ENCODE measurements around the gene DAPK2. TPM values are rescaled to one million over a fixed set of nuclear protein-coding genes. Genes with fewer than 3 reads are reported as not detected.

Gene DAPK2
- total RNA-seq, 4 donors from 2014 or later, result 12.0 to 49.8 (median 25.6) TPM

DNA sequence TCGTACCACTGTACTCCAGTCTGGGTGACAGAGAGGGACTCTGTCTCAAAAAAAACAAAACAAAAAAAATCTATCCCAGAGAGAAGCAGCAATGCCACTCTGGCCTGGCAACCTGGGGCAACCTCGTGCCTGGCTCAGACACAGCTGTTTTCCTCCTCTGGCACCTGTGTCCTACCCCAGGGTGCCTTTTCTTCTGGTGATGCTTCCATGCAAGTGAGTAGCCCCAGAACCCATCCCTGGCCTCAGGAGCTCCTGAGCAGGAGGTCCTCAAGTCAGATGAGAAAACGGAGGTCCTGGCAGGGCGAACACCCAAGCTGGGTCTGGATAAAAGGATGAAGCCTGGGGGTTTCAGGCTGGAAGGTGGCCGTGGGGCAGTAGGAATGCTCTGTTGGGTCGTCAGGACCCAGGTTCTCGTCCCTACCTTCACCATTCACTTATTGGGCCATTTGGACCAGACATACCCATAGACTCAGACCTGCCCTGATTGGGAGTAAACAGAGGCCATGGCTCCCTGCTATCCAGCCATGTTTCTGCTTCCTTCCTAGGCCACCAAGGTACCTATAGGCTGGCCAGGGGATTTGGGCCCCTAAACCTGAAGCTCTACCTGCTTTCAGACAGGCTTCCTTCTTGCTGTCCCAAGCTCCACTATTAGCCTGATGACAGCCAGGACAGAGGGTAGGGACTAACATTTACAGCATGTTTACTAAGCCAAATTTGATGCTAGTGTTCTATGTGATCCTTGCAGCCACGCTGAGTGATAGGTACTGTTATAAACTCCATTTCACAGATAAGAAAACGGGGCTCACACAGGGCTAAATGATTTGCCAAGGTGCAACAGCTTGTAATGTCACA is 102.2 kb downstream of the DAPK2 start:
- TF ChIP-seq, protein P1, sequence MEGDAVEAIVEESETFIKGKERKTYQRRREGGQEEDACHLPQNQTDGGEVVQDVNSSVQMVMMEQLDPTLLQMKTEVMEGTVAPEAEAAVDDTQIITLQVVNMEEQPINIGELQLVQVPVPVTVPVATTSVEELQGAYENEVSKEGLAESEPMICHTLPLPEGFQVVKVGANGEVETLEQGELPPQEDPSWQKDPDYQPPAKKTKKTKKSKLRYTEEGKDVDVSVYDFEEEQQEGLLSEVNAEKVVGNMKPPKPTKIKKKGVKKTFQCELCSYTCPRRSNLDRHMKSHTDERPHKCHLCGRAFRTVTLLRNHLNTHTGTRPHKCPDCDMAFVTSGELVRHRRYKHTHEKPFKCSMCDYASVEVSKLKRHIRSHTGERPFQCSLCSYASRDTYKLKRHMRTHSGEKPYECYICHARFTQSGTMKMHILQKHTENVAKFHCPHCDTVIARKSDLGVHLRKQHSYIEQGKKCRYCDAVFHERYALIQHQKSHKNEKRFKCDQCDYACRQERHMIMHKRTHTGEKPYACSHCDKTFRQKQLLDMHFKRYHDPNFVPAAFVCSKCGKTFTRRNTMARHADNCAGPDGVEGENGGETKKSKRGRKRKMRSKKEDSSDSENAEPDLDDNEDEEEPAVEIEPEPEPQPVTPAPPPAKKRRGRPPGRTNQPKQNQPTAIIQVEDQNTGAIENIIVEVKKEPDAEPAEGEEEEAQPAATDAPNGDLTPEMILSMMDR (IDR thresholded peaks at IDR 0.05), result no peak
- ATAC-seq (ENCODE audit: low FRiP score), result no peak
- no peak for DNase-seq (ENCODE audit: low spot score)

DNA sequence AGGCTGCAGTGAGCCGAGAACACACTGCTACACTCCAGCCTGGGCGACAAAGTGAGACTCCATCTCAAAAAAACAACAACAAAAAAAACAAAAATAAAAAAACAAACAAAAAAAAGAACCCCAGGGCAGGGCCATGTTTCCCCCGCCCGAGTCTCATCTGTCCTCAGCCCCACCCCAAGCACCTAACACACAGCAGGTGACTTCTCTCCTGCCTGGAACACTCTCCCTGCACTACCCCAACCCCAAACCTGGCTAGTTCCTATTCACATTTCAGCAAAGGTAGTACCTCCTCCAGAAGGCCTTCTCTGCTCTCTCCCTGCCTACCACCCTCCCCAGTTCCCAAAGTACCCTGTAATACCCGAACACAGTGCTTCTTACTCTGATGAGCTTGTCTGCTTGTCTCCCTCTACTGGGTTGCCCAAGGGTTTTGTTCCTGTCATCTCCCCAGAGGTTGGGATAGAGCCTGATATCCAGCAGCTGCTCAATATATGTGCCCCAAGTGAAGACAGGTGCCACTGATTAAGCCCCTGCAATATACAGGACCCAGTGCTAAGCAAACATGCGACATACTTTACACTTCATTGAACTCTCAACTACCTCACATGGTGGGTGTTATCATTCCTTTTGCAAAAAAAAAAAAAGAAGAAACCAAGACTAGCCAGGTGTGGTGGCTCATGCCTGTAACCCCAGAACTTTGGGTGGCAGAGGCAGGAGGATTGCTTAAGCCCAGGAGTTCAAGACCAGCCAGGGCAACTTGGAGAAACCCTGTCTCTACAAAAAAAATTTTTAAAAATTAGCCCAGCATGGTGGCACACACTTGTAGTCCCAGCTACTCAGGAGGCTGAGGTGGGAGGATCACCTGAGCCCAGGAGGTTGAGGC is 103.6 kb downstream of the DAPK2 start:
- ATAC-seq (ENCODE audit: low FRiP score) (no peak), DNase-seq (ENCODE audit: low spot score) (no peak)
- TF ChIP-seq, protein P1 (IDR thresholded peaks at IDR 0.05), result no peak

DNA sequence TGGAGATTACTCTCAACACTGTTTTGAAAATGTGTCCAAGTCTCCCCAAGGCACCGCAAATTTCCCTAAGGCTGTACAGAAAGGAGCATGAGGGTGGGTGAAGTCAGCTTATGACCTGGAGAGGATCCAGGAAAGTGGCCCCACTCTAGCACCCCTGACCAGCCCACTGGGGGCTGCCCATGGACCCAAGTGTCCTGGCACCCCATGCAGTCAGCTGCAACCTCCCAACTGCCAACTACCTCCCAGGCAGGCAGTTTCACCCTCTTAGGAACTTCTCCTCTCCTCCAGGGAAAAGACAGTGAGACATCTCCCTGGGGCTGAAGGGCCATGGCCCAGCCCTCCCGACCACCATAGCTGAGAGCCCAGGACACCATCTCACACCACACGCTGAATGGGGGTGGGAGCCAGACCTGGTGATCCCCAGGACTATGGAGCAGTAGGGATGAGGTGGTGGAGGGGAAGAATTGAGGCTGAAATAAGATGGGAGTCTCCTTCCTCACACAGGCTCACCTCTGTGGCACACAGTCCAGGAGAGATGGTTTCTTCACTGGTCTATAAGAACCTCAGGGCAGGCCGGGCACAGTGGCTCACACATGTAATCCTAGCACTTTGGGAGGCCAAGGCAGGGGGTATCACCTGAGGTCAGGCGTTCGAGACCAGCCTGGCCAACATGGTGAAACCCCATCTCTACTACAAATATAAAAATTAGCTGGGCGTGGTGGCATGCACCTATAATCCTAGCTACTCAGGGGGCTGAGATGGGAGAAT is 104.4 kb downstream of the DAPK2 start:
- DNase-seq (ENCODE audit: low spot score), result no peak
- ATAC-seq (ENCODE audit: low FRiP score), result no peak

DNA sequence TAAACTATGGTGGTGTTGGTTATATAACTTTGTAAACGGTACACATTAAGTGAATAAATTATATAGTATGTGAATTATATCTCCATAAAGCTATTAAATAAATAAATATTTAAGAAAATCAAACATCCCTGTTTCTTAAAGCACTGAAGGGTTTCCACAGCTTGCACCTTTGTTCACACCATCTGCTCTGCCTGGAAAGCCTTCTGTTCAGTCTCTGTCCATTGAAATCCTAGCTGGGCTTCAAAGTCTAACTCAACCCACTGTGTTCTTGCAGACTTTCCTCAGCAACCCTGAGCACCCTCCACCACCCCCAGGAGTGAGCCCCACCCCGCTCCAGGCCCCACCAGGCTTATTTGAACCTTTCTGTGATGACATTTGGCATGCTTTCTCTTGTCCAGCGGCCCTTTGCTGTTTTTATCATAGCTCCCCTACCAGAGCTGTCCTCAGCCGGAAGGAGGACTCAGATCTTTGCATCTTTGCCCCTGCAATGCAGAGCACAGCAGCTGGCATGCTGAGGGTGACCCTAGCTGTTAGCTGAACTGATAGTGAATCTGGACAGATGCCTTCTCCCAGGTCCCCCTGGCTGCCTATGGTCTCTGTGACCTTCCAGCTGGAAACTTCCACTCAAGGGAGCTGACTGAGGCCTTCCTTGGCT is 105.2 kb downstream of the DAPK2 start:
- ATAC-seq (ENCODE audit: low FRiP score), result no peak
- TF ChIP-seq, protein P1 (IDR thresholded peaks at IDR 0.05), result no peak
- no peak for DNase-seq (ENCODE audit: low spot score)

More for the DNA sequence above, 104.4 kb downstream of the DAPK2 start:
- TF ChIP-seq, protein P1 (IDR thresholded peaks at IDR 0.05), result no peak

DNA sequence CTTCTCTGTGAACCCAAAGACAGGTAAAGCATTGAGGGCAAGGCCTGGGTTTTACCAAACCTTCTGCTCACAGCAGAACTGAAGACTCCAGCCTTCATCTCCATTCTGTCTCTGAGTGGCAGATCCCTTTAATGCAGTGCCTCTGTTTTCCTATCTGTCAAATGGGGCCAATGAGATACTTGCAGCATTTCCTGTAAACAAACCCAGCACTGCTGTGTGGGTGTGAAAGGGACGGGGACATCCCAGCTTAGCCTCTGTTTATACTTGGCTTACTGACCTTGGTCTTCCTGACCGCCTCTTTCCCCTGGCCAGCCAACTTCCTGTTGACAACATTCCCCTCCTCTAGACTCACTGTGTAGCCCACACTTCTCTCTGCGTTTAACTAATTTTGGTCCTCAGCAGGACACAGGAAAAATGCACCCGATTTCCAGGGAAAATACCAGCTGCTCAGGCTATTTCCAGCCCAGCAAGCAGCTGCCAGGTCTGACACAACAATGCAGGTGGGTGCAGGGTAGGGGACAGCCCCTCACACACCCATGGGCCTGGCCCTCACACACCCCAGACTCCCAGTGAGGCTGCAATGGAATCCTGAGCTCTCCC is 106.7 kb downstream of the DAPK2 start:
- peak; percentile 60 for ATAC-seq (ENCODE audit: low FRiP score)
- TF ChIP-seq, protein P1 (IDR thresholded peaks at IDR 0.05), result no peak
- no peak for DNase-seq (ENCODE audit: low spot score)
